IMR-90 (cell line): ENCODE results near the gene COX8C. TPM values are rescaled to one million over a fixed set of nuclear protein-coding genes. Genes with fewer than 3 reads are reported as not detected.

Source experiments
- ATAC-seq: fragments of 200-7000 bp; cut with Tn5 transposase; 2 replicates; pipeline ENCODE4 v1.9.1; 2020; ENCODE audit warnings: low read depth, mild to moderate bottlenecking, moderate library complexity
- BruUV-seq: library from RNA; stranded (reverse); fragments of 400-500 nt; replicated peaks from 2 replicates; lab custom pipeline; 2021; lab: Mats Ljungman, UMichigan
- CTCF ChIA-PET: fragments of 300-600 bp; formaldehyde crosslinking; extraction: SDS; loops from one replicate; lab custom pipeline; 2021; ENCODE audit warnings: antibody characterized with exemption; lab: Yijun Ruan, JAX
- POLR2A ChIA-PET: fragments of 300-600 bp; sonication (Branson Sonifier 250); formaldehyde crosslinking; loops from one replicate; lab custom pipeline; 2022; ENCODE audit warnings: antibody characterized with exemption; ENCODE audit not compliant: unreplicated experiment; lab: Charles Lee
- DNase-seq: peaks from one replicate; pipeline ENCODE4 v3.0.0; 2013
- H2AFZ ChIP-seq: replicated peaks from 2 replicates; pipeline ENCODE3; 2013; ENCODE audit warnings: low read length, mild to moderate bottlenecking; ENCODE audit not compliant: poor library complexity
- H2AK5ac ChIP-seq: 2 replicates; pipeline ENCODE4 v1.6.1; 2013; ENCODE audit warnings: low read depth, low read length, inconsistent platforms
- H2AK9ac ChIP-seq: replicated peaks from 2 replicates; pipeline ENCODE3; 2013; ENCODE audit warnings: mild to moderate bottlenecking, low read depth, low read length, moderate library complexity; ENCODE audit not compliant: poor library complexity
- H2BK120ac ChIP-seq: 2 replicates; pipeline ENCODE4 v1.6.1; 2013; ENCODE audit warnings: low read depth, low read length, inconsistent platforms
- H2BK15ac ChIP-seq: 3 replicates; pipeline ENCODE4 v1.6.1; 2013; ENCODE audit warnings: low read depth, low read length, inconsistent platforms
- H2BK20ac ChIP-seq: 2 replicates; pipeline ENCODE4 v1.6.1; 2013; ENCODE audit warnings: low read depth, mild to moderate bottlenecking, inconsistent platforms, low read length, moderate library complexity
- H2BK5ac ChIP-seq: 2 replicates; pipeline ENCODE4 v1.6.1; 2013; ENCODE audit warnings: mild to moderate bottlenecking, low read depth, low read length, inconsistent platforms; ENCODE audit not compliant: poor library complexity, severe bottlenecking
- H3K14ac ChIP-seq: replicated peaks from 2 replicates; pipeline ENCODE4 v1.6.1; 2013; ENCODE audit warnings: low read depth, low read length, inconsistent platforms
- H3K18ac ChIP-seq: 2 replicates; pipeline ENCODE4 v1.6.1; 2013; ENCODE audit warnings: low read depth, low read length, control low read depth
- H3K23ac ChIP-seq: 2 replicates; pipeline ENCODE4 v1.6.1; 2013; ENCODE audit warnings: low read depth, low read length, inconsistent platforms
- H3K27ac ChIP-seq: 2 replicates; pipeline ENCODE4 v1.5.1; 2013; ENCODE audit warnings: mild to moderate bottlenecking, control low read depth, low read length; ENCODE audit not compliant: insufficient read depth
- H3K27me3 ChIP-seq: 2 replicates; pipeline ENCODE4 v1.6.1; 2013; ENCODE audit warnings: low read length; ENCODE audit not compliant: control insufficient read depth, insufficient read depth
- H3K36me3 ChIP-seq: 2 replicates; pipeline ENCODE4 v1.6.1; 2013; ENCODE audit warnings: low read length, mixed read lengths; ENCODE audit not compliant: control insufficient read depth, insufficient read depth
- H3K4ac ChIP-seq: 2 replicates; pipeline ENCODE4 v1.6.1; 2013; ENCODE audit warnings: low read depth, low read length, inconsistent platforms
- H3K4me1 ChIP-seq: 2 replicates; pipeline ENCODE4 v1.6.1; 2013; ENCODE audit warnings: low read length, mixed read lengths; ENCODE audit not compliant: control insufficient read depth, insufficient read depth
- H3K4me2 ChIP-seq: 2 replicates; pipeline ENCODE4 v1.6.1; 2013; ENCODE audit warnings: low read depth, mild to moderate bottlenecking, control low read depth, low read length, moderate library complexity
- H3K4me3 ChIP-seq: 2 replicates; pipeline ENCODE4 v1.5.1; 2013; ENCODE audit warnings: low read depth, mild to moderate bottlenecking, control low read depth, low read length, moderate library complexity; ENCODE audit not compliant: insufficient read depth
- H3K56ac ChIP-seq: 2 replicates; pipeline ENCODE4 v1.6.1; 2013; ENCODE audit warnings: low read length, inconsistent platforms; ENCODE audit not compliant: insufficient read depth; ENCODE audit errors: extremely low read depth
- H3K79me1 ChIP-seq, 2 experiments: 2 replicates each; pipeline ENCODE4 v1.6.1; 2013; ENCODE audit warnings: low read length in 2 of 2, inconsistent platforms in 1 of 2, low read depth in 1 of 2
- H3K9ac ChIP-seq: 2 replicates; pipeline ENCODE4 v1.6.1; 2013; ENCODE audit warnings: low read depth, low read length, control low read depth
- H3K9me1 ChIP-seq: 2 replicates; pipeline ENCODE4 v1.6.1; 2013; ENCODE audit warnings: low read length, inconsistent platforms; ENCODE audit not compliant: insufficient read depth
- H3K9me3 ChIP-seq: 2 replicates; pipeline ENCODE4 v1.6.1; 2013; ENCODE audit warnings: low read length; ENCODE audit not compliant: control insufficient read depth, insufficient read depth
- H4K20me1 ChIP-seq: 2 replicates; pipeline ENCODE4 v1.6.1; 2013; ENCODE audit warnings: low read length, inconsistent platforms; ENCODE audit not compliant: insufficient read depth
- H4K5ac ChIP-seq: 2 replicates; pipeline ENCODE4 v1.6.1; 2013; ENCODE audit warnings: mild to moderate bottlenecking, low read depth, low read length, control low read depth
- H4K8ac ChIP-seq, 2 experiments: 2 replicates each; pipeline ENCODE4 v1.6.1; 2013; ENCODE audit warnings: low read depth in 2 of 2, low read length in 2 of 2, control low read depth in 1 of 2, inconsistent platforms in 1 of 2
- H4K91ac ChIP-seq: 2 replicates; pipeline ENCODE4 v1.6.1; 2013; ENCODE audit warnings: low read depth, low read length, inconsistent platforms; ENCODE audit not compliant: insufficient read depth
- BHLHE40 ChIP-seq: fragments of 150-350 bp; IDR thresholded peaks from 2 replicates; pipeline ENCODE4 v1.6.1; 2016; ENCODE audit warnings: mild to moderate bottlenecking, low read depth, low read length
- CEBPB ChIP-seq: IDR thresholded peaks from 2 replicates; pipeline ENCODE4 v1.6.1; 2012; ENCODE audit warnings: low read depth, low read length, improper control_type of control experiment
- CHD1 ChIP-seq: IDR thresholded peaks from 2 replicates; pipeline ENCODE4 v1.6.1; 2012; ENCODE audit warnings: low read depth, low read length, improper control_type of control experiment
- FOS ChIP-seq: fragments of 150-350 bp; IDR thresholded peaks from 2 replicates; pipeline ENCODE4 v1.6.1; 2016; ENCODE audit warnings: low read depth, low read length
- MAFK ChIP-seq: IDR thresholded peaks from 2 replicates; pipeline ENCODE4 v1.6.1; 2012; ENCODE audit warnings: low read depth, low read length, improper control_type of control experiment
- MAZ ChIP-seq: IDR thresholded peaks from 2 replicates; pipeline ENCODE4 v1.6.1; 2012; ENCODE audit warnings: low read depth, mild to moderate bottlenecking, low read length, improper control_type of control experiment, moderate library complexity, borderline replicate concordance
- MXI1 ChIP-seq: IDR thresholded peaks from 2 replicates; pipeline ENCODE4 v1.6.1; 2012; ENCODE audit warnings: low read depth, mild to moderate bottlenecking, low read length, moderate library complexity, borderline replicate concordance
- NFE2L2 ChIP-seq: fragments of 150-350 bp; IDR thresholded peaks from 2 replicates; pipeline ENCODE4 v1.6.1; 2016; ENCODE audit warnings: low read depth, mild to moderate bottlenecking, low read length
- POLR2A ChIP-seq: IDR thresholded peaks from 2 replicates; pipeline ENCODE4 v1.6.1; 2012; ENCODE audit warnings: mild to moderate bottlenecking, low read depth, low read length
- RAD21 ChIP-seq: IDR thresholded peaks from 2 replicates; pipeline ENCODE4 v1.6.1; 2012; ENCODE audit warnings: low read length, improper control_type of control experiment
- RCOR1 ChIP-seq: IDR thresholded peaks from 2 replicates; pipeline ENCODE4 v1.6.1; 2012; ENCODE audit warnings: mild to moderate bottlenecking, low read length, improper control_type of control experiment; ENCODE audit not compliant: insufficient replicate concordance
- RFX5 ChIP-seq: IDR thresholded peaks from 2 replicates; pipeline ENCODE4 v1.8.0; 2012; ENCODE audit warnings: low read depth, mild to moderate bottlenecking, low read length, moderate library complexity
- SMC3 ChIP-seq: fragments of 150-350 bp; IDR thresholded peaks from 2 replicates; pipeline ENCODE4 v1.6.1; 2016; ENCODE audit warnings: low read depth, mild to moderate bottlenecking, antibody characterized with exemption, low read length, moderate library complexity
- WGBS, 2 experiments: methylation state at CpG; one replicate each; pipeline versions ENCODE4 v1.1.5 to v1.1.7; 2013; ENCODE audit warnings: missing lambda C conversion rate in 2 of 2; ENCODE audit not compliant: insufficient read length in 1 of 2; ENCODE audit errors: extremely low coverage in 2 of 2; 5-methylcytosine and 5-hydroxymethylcytosine counted together
- dilution Hi-C: fragments of 300-500 bp; cut with HindIII; formaldehyde crosslinking; loops from one replicate; pipeline ENCODE4 v1.14.3; 2018; ENCODE audit warnings: low sequenced_read_pairs; ENCODE audit not compliant: unreplicated experiment
- in situ Hi-C: fragments of 300-500 bp; cut with MboI; formaldehyde crosslinking; loops from 3 replicates; pipeline ENCODE4 v1.14.3; 2019; ENCODE audit warnings: low sequenced_read_pairs, inconsistent platforms, mixed read lengths
- intact Hi-C: fragments of 100-400 bp; cut with micrococcal nuclease; formaldehyde crosslinking; loops from 2 replicates; pipeline ENCODE4 v1.10.0; 2022
- polyA plus RNA-seq, 3 experiments: library from polyadenylated mRNA; depleted of rRNA; stranded (reverse); fragments of >200 nt; gene quantifications; 2 replicates each; pipeline ENCODE4 v1.2.3, GENCODE V29; 2012; ENCODE audit warnings: low replicate concordance in 1 of 3
- total RNA-seq: library from RNA; depleted of rRNA; stranded (reverse); fragments of >200 nt; gene quantifications from 2 replicates; pipeline ENCODE4 v1.2.3, GENCODE V29; 2012
- TF ChIP-seq, protein P1 (sequence below): fragments of 150-350 bp; IDR thresholded peaks from 2 replicates; pipeline ENCODE4 v1.6.1; 2017; ENCODE audit warnings: mild to moderate bottlenecking, antibody characterized with exemption, low read length, low read depth
- TF ChIP-seq, protein P2 (sequence below): fragments of 150-350 bp; IDR thresholded peaks from 2 replicates; pipeline ENCODE4 v1.6.1; 2016; ENCODE audit warnings: low read depth, mild to moderate bottlenecking, low read length, moderate library complexity, borderline replicate concordance
- TF ChIP-seq, protein P3 (sequence below): conservative IDR thresholded peaks from 2 replicates; pipeline ENCODE4 v1.5.1; 2012; ENCODE audit warnings: mild to moderate bottlenecking, low read depth, low read length, improper control_type of control experiment

Gene COX8C
- total and polyA plus RNA-seq, 2 of the 4 experiments (the other 2 are of a cell fraction), result not detected

DNA sequence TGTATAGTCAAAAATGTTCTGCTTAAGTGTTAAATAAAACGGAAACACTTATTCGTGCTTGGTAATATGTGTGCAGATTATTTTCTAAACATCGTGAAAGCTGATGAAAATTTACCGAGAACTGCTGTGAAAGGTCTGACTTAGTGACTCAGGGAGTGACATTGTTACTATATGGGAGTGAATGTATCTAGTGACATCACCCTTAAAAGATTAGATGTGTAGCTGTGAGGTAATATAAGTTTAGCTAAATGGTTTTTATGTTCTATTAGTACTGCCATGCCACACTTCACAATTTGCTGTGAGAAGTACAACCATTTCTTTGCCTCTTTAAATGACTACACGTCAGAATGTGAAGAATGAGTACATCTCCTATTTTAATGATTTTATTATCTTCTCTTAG lies 1.3 kb downstream of the COX8C start:
- ChIA-PET CTCF (no interaction called here), POLR2A (no interaction called here)
- Histone ChIP-seq H3K9me1 (no peaks in the 10 kb centered on the region), H2BK120ac (no peak overlapping the region), H3K4me3 (no peak overlapping the region), H4K20me1 (no peaks in the 10 kb centered on the region), H3K79me1 (no peaks in the 10 kb centered on the region), H3K14ac (no peak overlapping the region), H4K5ac (no peak overlapping the region), H2BK15ac (no peak overlapping the region), H3K4me1 (no peaks in the 10 kb centered on the region), H3K36me3 (no peaks in the 10 kb centered on the region), H4K91ac (no peak overlapping the region), H3K4ac (no peak overlapping the region), H3K9ac (no peak overlapping the region), H3K56ac (no peak overlapping the region), H2AK9ac (no peak overlapping the region), H3K27ac (no peak overlapping the region), H2AK5ac (no peak overlapping the region), H4K8ac (no peak overlapping the region), H2BK5ac (no peak overlapping the region), H3K18ac (no peak overlapping the region), H3K23ac (no peak overlapping the region), H2AFZ (no peak overlapping the region), H3K9me3 (no peaks in the 10 kb centered on the region), H2BK20ac (no peak overlapping the region), H3K27me3 (no peaks in the 10 kb centered on the region; the same call in 1 of the 2 replicates), H3K4me2 (no peak overlapping the region)
- no peak for ATAC-seq
- no peak for TF ChIP-seq NFE2L2
- TF ChIP-seq POLR2A, result no peak
- no peak for TF ChIP-seq RFX5
- no peak for TF ChIP-seq CEBPB
- no peak for TF ChIP-seq SMC3
- TF ChIP-seq, protein P1, sequence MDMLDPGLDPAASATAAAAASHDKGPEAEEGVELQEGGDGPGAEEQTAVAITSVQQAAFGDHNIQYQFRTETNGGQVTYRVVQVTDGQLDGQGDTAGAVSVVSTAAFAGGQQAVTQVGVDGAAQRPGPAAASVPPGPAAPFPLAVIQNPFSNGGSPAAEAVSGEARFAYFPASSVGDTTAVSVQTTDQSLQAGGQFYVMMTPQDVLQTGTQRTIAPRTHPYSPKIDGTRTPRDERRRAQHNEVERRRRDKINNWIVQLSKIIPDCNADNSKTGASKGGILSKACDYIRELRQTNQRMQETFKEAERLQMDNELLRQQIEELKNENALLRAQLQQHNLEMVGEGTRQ, result no peak
- no peak for TF ChIP-seq BHLHE40
- TF ChIP-seq RAD21, result no peak
- no peak for TF ChIP-seq FOS
- TF ChIP-seq MXI1, result no peak
- TF ChIP-seq, protein P2, sequence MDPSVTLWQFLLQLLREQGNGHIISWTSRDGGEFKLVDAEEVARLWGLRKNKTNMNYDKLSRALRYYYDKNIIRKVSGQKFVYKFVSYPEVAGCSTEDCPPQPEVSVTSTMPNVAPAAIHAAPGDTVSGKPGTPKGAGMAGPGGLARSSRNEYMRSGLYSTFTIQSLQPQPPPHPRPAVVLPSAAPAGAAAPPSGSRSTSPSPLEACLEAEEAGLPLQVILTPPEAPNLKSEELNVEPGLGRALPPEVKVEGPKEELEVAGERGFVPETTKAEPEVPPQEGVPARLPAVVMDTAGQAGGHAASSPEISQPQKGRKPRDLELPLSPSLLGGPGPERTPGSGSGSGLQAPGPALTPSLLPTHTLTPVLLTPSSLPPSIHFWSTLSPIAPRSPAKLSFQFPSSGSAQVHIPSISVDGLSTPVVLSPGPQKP, result no peak
- TF ChIP-seq RCOR1, result no peak
- no peak for TF ChIP-seq CHD1
- no peak for TF ChIP-seq MAZ
- TF ChIP-seq, protein P3, sequence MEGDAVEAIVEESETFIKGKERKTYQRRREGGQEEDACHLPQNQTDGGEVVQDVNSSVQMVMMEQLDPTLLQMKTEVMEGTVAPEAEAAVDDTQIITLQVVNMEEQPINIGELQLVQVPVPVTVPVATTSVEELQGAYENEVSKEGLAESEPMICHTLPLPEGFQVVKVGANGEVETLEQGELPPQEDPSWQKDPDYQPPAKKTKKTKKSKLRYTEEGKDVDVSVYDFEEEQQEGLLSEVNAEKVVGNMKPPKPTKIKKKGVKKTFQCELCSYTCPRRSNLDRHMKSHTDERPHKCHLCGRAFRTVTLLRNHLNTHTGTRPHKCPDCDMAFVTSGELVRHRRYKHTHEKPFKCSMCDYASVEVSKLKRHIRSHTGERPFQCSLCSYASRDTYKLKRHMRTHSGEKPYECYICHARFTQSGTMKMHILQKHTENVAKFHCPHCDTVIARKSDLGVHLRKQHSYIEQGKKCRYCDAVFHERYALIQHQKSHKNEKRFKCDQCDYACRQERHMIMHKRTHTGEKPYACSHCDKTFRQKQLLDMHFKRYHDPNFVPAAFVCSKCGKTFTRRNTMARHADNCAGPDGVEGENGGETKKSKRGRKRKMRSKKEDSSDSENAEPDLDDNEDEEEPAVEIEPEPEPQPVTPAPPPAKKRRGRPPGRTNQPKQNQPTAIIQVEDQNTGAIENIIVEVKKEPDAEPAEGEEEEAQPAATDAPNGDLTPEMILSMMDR, result no peak
- TF ChIP-seq MAFK, result no peak
- no TSS peak for BruUV-seq
- DNase-seq, result no peak
- 100% methylated on average over 3 of the region's 5 CpGs; no CpG with 5 or more reads in 1 of the 2 experiments for WGBS, 2 experiments
- dilution Hi-C loops, result no loop called here
- intact Hi-C loops, result loop anchor here (10.0 kb wide), 1 partner anchor 107 kb away; no protein-coding TSS in a partner anchor
- in situ Hi-C loops, result no loop called here
